DMS153 treated with DMSO at 0.1 percent for 48 hours (cell line): ENCODE measurements around the gene CAVIN4.

ENCODE experiments used
- DNase-seq: peaks from one replicate; lab custom pipeline; 2025; ENCODE audit not compliant: unreplicated experiment; lab: John Stamatoyannopoulos, UW

Gene CAVIN4, protein sequence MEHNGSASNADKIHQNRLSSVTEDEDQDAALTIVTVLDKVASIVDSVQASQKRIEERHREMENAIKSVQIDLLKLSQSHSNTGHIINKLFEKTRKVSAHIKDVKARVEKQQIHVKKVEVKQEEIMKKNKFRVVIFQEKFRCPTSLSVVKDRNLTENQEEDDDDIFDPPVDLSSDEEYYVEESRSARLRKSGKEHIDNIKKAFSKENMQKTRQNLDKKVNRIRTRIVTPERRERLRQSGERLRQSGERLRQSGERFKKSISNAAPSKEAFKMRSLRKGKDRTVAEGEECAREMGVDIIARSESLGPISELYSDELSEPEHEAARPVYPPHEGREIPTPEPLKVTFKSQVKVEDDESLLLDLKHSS

DNA sequence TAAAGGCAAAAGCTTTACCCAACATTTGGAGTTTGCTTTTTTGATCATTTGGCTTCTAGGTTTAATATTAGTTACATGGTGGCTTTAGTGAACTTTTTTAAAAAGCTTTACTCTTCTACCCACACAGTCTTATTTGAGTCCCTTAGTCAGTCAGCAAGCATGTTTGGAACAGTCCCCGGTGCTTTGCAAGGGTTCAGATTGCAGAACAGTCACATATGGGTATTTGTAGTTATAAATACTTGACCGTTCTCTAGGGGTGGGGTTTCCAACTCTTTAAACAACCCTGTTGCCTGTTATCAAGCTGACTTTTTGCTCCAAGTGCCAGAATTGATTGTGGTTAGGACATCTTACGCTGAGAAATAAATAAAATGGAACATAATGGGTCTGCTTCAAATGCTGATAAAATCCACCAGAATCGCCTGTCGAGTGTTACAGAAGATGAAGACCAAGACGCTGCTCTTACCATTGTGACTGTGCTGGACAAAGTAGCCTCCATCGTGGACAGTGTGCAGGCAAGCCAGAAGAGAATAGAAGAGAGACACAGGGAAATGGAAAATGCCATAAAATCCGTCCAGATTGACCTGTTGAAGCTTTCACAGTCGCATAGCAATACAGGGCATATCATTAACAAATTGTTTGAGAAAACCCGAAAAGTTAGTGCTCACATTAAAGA is at the start of gene CAVIN4:
Gene CAVIN4, plus strand, starts transcription at position 304 of the 673 bp plus-strand sequence. Its CDS starts 65 bp downstream, at position 369.
- DNase-seq = no peak

DNA sequence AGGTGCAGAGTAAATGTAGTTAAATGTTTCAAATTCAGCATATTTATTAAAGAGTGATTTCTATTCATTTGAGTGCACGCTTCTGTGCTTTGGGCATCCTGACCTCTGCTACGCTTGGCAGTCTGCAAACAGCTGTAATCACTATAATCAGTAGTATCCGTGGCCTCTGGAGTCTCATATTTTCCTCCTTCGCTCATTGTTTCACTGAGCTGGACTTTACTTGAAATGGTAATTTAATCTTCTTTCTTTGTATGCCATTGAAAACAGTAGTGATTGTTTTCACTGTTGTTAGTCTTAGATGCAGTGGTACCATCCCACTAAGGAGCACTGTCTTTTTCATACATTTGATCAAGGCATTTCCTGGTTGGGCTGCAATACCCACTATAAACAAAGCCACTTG is 43.5 kb upstream of the CAVIN4 start:
- no peak for DNase-seq

DNA sequence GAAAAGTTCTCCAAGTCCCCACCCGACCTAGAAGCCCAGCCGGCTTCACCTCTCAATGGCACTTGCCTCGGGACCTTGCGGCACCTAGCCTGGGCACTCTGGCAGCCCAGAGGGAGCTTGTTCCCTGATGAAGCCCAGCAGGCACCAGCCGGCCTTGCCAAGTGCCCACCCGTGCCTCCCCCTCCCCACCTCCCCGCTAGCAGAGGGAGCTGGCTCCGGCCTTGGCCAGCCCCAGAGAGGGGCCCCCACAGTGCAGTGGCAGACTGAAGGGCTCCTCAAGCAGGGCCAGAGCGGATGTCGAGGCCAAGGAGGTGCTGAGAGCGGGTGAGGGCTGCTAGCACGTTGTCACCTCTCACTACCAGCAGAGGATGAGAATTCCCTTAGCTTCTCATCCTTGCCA is 37.6 kb upstream of the CAVIN4 start:
- no peak for DNase-seq

DNA sequence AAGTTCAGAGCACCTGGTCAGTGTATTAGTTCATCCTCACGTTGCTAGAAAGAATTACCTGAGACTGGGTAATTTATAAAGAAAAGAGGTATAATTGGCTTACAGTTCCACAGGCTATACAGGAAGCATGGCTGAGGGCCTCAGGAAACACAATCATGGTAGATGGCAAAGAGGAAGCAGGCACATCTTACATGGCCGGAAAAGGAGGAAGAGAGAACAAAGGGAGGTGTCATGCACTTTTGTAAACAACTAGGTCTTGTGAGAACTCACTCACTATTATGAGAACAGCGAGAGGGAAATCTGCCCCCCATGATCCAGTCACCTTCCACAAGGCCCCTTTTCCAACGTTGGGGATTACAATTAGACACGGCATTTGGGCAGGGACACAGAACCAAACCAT is 28.8 kb upstream of the CAVIN4 start:
- no peak for DNase-seq

DNA sequence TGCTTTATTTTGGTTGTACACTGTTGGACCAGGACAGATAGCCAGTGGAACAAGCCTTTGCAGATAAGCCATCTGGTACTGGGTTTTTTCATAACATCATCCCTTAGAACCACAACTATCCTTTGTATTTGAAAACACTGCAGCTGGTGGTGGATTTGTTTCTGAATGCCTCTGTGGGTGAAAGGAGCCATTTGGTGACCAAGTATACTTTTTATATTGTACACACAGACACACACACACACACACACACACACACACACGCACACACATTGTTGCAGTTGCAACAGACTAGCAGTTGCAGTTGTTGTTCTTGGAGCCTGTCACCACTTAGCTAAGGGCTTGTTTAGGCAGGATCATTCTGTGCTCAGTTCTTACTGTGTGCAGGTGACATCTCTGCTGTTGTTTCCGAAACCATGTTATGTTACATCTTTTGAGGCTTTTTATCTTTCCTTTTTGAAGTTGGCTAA is 22.9 kb upstream of the CAVIN4 start:
- no peak for DNase-seq

DNA sequence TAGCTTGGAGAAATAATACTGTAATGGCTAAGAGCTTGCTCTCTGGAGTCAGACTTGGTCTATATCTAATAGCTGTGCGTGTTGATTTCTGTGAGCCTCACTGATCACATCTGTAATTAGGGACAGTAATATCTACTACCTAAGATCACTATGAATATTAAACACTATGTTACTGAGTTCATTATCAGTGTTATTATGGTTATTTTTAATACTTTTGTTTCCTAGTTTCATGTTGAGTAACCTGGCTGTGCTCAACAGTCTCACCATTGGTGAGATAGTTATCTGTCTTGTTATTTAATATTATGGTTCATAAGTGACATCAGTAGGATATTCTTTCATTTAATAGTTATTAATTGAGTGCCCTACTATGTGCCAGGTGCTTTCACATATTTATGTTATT is 22.4 kb upstream of the CAVIN4 start:
- no peak for DNase-seq

DNA sequence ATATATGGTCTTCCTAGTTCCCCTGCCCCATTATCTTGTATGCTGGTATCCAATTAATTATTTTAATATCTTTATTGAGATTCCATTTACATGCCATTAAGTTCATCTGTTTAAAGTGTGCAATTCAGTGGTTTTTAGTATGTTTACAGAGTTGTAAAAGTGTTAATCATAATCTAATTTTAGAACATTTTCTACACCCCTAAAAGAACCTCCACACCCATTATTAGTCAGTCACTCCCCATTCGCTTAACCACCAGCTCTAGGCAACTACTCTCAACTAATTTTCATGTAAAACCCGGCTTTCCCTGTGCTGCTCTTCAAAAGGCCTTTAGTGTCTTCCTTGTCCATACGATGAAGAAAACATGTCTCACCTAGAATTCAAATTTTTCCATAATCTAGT is 20.8 kb upstream of the CAVIN4 start:
- DNase-seq = no peak

DNA sequence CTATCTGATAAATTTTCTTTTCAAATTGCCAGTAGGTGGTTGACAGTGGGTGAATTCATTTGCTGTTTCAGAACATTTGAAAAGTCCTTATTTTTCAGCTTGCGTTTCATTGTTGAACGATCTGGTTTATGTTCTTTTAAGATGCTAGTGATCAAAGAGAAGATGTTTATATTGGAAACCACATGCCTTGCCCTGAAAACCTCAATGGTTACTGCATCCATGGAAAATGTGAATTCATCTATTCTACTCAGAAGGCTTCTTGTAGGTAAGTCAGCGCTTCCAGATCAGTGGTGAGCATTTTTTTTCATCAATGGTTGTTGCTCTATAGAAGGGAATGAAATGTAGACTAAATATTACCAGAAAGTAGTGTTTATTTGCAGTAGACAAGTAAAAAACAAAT is 16.6 kb upstream of the CAVIN4 start:
- DNase-seq = no peak

DNA sequence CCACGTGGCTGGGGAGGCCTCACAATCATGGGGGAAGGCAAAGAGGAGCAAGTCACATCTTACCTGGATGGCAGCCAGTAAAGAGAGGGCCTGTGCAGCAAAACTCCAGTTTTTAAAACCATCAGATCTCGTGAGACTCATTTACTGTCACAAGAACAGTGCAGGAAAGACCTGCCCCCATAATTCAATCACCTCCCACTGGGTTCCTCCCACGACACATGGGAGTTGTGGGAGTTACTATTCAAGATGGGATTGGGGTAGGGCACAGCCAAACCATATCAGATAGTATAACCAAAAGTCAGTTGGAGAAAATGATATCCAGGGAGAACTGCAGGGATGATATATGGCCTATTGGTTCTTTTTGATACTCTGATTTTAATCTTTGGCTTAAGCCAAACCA is 10.0 kb upstream of the CAVIN4 start:
- DNase-seq = no peak

DNA sequence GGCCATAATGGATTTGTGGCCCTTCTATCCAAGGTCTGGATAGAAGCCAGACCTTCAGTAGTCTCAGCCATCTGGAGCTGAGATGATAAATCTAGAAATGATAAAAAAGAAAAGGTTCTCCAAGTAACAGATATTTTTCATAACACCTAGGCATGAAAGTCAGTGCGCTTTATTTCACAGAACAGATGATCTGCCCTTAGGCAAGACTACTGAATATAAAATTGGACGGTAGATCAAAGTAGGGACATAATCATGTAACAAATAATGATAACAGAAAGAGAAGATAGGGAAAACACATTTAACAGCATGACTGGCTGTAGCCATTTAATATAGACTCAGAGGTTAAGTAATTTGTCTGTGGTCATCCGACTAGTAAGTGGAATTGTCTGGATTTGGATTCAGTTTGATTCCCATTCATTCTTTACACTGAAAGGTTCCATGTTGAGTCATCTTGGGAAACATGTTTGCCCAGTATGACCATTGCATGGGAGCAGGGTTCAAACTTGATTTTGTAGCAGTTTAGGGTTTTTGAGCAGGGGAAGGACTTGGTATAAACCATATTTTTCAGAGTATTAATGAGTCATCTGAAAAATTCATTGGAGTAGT is 4.1 kb upstream of the CAVIN4 start:
- DNase-seq = no peak

DNA sequence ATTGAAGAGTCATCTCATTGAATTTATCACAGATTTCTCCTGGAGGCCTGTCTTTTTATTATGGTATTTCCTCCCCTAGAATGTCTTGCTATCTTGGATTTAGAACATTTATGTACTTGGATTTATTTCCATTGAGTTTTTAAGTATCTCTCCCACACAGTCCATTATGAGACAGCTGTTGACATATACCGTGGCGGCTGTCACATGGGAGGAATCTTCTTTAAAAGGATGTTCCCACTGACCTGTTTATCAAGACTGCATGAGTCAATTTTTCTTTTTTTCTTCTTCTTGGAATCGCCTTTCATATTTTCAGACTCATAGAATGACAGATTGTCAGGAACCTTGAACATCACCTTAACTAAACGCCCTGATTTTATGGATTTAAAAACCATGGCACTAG is 2.9 kb upstream of the CAVIN4 start:
- DNase-seq = no peak

DNA sequence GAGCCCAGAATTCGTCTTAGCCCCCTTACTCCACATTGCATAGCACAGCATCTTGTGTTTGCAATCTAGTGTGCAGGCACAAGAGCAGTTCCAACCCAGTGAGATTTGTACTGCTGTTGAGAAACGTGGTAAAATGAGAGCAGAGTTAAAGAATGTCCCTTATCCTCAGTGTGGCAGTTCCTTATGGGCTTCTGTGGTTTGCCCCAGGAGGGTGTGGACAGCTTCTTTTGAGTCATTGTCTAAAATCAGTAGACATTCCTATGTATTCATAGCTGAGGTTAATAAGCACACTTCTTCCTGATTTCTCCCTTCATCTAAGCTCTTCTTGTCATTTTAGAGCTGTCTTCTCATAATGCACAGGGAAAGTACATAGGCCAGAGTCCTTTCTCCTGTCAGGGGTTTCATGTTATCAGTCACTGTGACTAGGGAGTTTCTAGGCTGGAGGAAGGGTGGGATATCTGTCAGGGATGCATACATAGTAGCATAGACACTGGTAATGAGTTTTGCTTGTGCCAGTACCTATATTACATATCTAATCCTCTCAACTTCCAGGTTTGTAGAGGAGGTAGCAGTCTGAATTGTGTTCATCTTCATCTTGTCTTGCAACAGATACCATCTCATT is 2.0 kb upstream of the CAVIN4 start:
- DNase-seq = no peak

DNA sequence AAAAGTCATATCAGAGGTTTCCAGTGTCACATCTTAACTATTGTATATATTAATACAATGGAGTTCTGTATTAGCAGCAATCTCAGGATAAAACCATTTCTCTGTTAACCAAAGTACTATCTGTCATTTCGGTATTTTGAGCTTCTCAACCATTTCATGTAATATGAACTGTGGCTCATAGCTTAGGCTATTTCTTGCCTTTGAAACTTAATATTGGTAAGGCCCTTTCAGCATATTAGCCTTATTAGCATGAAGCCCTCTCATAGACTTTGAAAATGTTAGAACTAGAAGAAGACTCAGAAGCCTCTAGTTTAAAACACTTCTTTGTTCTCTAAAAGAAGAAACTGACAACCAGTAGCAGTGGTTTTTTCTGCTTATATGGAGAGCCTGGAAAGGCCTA is 731 bp downstream of the CAVIN4 start:
- DNase-seq = no peak

DNA sequence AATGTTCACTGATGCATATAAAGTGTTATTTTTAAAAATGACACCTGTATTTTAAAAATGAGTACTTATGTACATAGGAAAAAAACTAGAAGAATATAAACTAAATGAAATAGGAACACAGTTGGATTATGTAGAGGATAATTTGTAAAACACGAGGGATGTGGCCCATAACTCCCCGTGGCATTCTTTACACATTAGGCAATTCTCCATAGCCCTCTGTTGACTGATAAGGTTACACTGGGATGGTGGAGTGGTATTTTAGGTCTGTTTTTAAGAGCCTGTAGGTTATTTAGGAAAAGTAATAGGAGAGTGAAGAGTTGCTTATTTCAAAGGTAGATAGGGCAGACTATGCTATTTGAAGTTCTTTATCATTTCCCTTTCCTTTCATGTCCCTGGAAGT is 1.8 kb downstream of the CAVIN4 start:
- DNase-seq = no peak

DNA sequence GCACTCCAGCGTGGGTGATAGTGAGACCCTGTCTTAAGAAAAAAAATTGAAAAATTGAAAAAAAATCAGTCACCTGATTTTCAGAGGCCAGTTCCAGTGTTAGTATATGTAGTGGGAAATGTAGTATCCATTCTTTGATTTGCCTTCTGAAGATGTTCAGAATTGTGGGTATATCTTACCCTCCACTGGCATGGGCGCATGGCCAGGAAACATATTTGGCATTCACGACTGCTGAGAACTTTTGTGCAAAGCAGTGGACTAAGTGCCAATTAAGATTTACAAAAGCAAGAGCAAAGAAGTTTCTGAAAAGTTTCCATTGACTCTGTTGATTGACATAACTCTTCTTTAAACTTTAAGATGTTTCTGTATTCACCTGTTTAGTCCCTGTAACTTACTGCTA is 2.4 kb downstream of the CAVIN4 start:
- DNase-seq = no peak

DNA sequence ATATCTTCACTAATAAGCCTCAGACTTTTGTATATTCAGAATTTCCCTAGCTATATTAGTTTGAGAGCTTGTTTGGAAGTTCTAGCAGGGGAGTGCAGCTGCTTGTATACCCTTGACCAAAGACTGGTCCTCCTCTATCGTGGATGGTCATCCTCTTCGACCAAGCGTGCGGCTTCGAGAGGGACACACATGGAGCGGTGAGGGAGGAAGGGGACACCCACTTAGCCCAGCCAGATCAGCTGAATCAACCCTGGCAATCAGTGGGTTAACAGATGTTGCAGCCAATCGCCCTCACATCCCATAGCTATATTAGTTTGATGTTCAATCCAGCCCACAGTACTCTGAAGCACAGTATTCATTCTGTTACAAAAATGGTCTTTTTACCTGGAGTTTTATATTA is 3.2 kb downstream of the CAVIN4 start:
- no peak for DNase-seq

DNA sequence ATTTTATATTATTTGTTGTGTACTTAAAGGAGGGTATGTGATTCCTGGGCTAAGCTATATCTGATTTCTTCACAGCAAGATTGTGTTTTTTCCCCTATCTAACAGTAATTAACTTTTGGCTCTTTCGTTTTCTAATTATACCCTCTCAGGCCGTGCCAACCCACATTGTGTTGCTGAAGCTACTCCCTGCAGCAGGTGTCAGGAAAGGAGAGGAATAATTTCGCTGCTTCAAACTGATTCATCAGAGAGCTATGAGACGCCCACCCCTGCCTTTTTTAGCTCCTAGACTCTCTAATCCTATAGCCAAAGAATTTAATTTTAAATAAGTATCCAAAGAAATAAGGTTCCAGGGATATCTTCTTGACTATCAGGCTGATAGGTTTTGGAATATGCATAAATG is 3.8 kb downstream of the CAVIN4 start:
- DNase-seq = no peak

DNA sequence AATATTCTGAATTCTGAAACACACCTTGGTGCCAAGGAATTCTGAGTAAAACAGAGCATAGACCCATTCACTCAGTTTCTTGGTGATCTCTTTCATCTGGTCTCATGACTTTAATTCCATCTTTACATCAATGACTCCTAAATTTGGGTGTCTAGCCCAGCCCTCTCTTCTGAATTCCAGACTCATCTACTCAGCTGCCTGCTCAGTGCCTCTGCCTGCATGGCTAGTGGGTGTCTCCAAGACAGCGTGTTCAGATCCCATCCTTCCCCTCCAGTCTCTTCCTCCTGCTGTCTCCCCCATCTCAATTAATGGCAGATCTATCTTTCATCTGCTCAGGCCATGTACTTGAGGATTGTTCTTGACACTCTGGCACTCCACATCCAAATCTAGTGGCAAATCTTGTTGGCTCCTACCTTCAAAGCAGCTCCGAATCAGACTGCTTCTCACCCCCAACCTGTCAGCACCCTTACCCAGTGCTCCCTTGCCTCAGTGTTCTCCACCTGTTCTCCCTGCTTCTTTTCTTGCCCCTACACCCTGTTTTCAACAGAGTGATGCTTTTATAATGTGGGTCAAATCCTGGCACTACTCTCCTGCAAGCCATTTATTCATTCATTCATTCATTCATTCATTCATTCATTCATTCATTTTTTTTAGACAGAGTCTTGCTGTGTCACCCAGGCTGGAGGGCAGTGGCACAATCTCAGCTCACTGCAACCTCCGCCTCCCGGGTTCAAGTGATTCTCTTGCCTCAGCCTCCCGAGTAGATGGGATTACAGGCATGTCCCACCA is 5.3 kb downstream of the CAVIN4 start:
- DNase-seq = no peak

DNA sequence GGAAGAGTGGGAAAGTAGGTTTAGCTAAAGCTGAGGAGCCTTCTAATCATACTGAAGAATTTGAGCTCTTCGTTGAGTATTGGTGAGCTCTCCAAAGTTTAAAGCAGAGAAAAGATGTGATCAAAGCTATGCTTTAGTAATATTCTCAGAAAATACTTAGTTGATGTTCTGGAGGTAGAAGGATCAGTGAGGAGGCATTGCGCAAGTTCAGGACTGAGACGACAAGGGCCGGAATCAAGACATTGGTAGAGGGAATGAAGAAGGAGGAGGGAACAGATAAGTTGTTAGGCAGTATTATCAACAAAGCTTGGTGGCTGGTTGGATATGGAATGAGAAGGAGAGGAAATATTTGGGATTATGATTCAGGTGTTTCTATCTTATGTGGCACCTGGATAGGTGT is 7.1 kb downstream of the CAVIN4 start:
- DNase-seq = no peak

DNA sequence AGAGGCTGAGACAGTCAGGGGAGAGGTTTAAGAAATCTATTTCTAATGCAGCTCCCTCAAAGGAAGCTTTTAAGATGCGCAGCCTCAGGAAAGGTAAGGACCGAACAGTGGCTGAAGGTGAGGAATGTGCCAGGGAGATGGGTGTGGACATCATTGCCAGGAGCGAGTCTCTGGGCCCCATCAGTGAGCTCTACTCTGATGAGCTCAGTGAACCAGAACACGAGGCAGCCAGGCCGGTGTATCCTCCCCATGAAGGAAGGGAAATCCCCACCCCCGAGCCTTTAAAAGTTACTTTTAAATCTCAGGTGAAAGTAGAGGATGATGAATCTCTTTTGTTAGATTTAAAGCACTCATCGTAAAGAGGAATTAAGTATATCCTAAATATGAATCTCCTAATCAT is 8.2 kb downstream of the CAVIN4 start:
- DNase-seq = no peak

DNA sequence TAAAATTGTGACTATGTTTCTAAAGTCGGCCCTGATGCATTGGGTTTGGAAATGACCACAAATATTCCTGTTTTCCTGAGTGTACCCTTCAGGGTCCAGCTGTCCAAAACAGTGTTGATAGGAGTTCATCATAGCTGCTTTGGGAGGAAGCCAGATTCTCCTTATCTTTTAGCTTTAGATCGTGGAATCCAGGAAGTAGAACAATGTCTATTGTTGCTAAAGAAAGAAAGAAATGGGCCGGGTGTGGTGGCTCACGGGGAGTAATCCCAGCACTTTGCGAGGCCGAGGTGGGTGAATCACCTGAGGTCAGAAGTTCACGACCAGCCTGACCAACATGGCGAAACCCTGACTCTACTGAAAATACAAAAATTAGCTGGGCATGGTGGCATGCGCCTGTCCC is 9.5 kb downstream of the CAVIN4 start:
- no peak for DNase-seq
